Muscle layer of colon (tissue), 2 donors: ENCODE results near the gene GNAS-AS1.

Experiments
- H3K27ac ChIP-seq: one replicate; pipeline ENCODE4 v1.7.0; 2013; ENCODE audit warnings: low read depth, mild to moderate bottlenecking, low read length, moderate library complexity
- H3K27me3 ChIP-seq, 2 donors: one replicate each; pipeline ENCODE4 v1.7.0; 2013; ENCODE audit warnings: low read length in 2 of 2, mild to moderate bottlenecking in 2 of 2; ENCODE audit not compliant: insufficient read depth in 2 of 2, control insufficient read depth in 1 of 2
- H3K36me3 ChIP-seq: one replicate; pipeline ENCODE4 v1.7.0; 2013; ENCODE audit warnings: mild to moderate bottlenecking, low read length; ENCODE audit not compliant: insufficient read depth
- H3K4me1 ChIP-seq: one replicate; pipeline ENCODE4 v1.7.0; 2013; ENCODE audit warnings: mild to moderate bottlenecking, low read length; ENCODE audit not compliant: insufficient read depth
- H3K4me3 ChIP-seq, 2 donors: one replicate each; pipeline ENCODE4 v1.7.0; 2013; ENCODE audit warnings: low read length in 2 of 2, low read depth in 1 of 2, mild to moderate bottlenecking in 1 of 2, moderate library complexity in 1 of 2
- H3K9ac ChIP-seq: one replicate; pipeline ENCODE4 v1.7.0; 2013; ENCODE audit warnings: low read length
- H3K9me3 ChIP-seq: one replicate; pipeline ENCODE4 v1.7.0; 2013; ENCODE audit warnings: mild to moderate bottlenecking, low read length
- donor health status: abdominal sarcoma.
- donor health status: Adenocarcinoma of cecum.

GNAS-AS1 gene

GRCh38 chr20:58892141-58892931 is 41.6 kb upstream of the GNAS-AS1 start:
- no peaks in the 10 kb centered on the region for H3K9me3 ChIP-seq

GRCh38 chr20:58891718-58892140 is 41.0 kb upstream of the GNAS-AS1 start:
- no peaks in the 10 kb centered on the region for H3K27me3 ChIP-seq
- H3K4me1 ChIP-seq = peaks cover 45% of the 10 kb centered on the region

More at GRCh38 chr20:58892141-58892931, 41.6 kb upstream of the GNAS-AS1 start:
- Histone ChIP-seq H3K4me3 (peak overlapping the region; percentile 68 to 73), H3K4me1 (peaks cover 51% of the 10 kb centered on the region), H3K27me3 (no peaks in the 10 kb centered on the region), H3K9ac (peak overlapping the region; percentile 90), H3K36me3 (peaks cover 9% of the 10 kb centered on the region), H3K27ac (peak overlapping the region; percentile 92)

GRCh38 chr20:58891086-58891717 is 40.5 kb upstream of the GNAS-AS1 start:
- peaks cover 39% of the 10 kb centered on the region for H3K4me1 ChIP-seq
- H3K9ac ChIP-seq = no peak overlapping the region
- H3K4me3 ChIP-seq = peak overlapping the region; percentile 62 to 73
- peaks cover 3% of the 10 kb centered on the region for H3K36me3 ChIP-seq
- H3K27me3 ChIP-seq = no peaks in the 10 kb centered on the region
- H3K27ac ChIP-seq = peak overlapping the region; percentile 93
- no peaks in the 10 kb centered on the region for H3K9me3 ChIP-seq

More at GRCh38 chr20:58891718-58892140, 41.0 kb upstream of the GNAS-AS1 start:
- H3K4me3 ChIP-seq = peak overlapping the region; percentile 68 to 73
- H3K9me3 ChIP-seq = no peaks in the 10 kb centered on the region
- H3K36me3 ChIP-seq = peaks cover 8% of the 10 kb centered on the region
- peak overlapping the region; percentile 90 for H3K9ac ChIP-seq
- peak overlapping the region; percentile 92 for H3K27ac ChIP-seq

- peaks cover 33% of the 10 kb centered on the region for H3K4me1 ChIP-seq
- peak overlapping the region; percentile 93 for H3K27ac ChIP-seq
- H3K36me3 ChIP-seq = no peaks in the 10 kb centered on the region
- peak overlapping the region; percentile 61 for H3K9ac ChIP-seq
- peak overlapping the region; percentile 62 to 73 for H3K4me3 ChIP-seq
- H3K9me3 ChIP-seq = no peaks in the 10 kb centered on the region
- H3K27me3 ChIP-seq = no peaks in the 10 kb centered on the region
These were observed 39.9 kb upstream of the GNAS-AS1 start for GRCh38 chr20:58890518-58891085.

GRCh38 chr20:58889798-58890517 is 39.3 kb upstream of the GNAS-AS1 start:
- Histone ChIP-seq H3K27ac (peak overlapping the region; percentile 93), H3K9ac (peak overlapping the region; percentile 61), H3K4me1 (peaks cover 27% of the 10 kb centered on the region), H3K9me3 (no peaks in the 10 kb centered on the region), H3K4me3 (peak overlapping the region; percentile 62 to 73), H3K36me3 (no peaks in the 10 kb centered on the region), H3K27me3 (no peaks in the 10 kb centered on the region)

GRCh38 chr20:58889334-58889760 is 38.6 kb upstream of the GNAS-AS1 start:
- no peaks in the 10 kb centered on the region for H3K36me3 ChIP-seq
- H3K27me3 ChIP-seq = no peaks in the 10 kb centered on the region
- no peaks in the 10 kb centered on the region for H3K9me3 ChIP-seq
- H3K4me1 ChIP-seq = peaks cover 21% of the 10 kb centered on the region
- H3K9ac ChIP-seq = no peak overlapping the region
- H3K4me3 ChIP-seq = peak overlapping the region; percentile 50 to 73
- no peak overlapping the region for H3K27ac ChIP-seq

GRCh38 chr20:58888521-58889333 is 38.0 kb upstream of the GNAS-AS1 start:
- Histone ChIP-seq H3K4me1 (peaks cover 15% of the 10 kb centered on the region), H3K27me3 (no peaks in the 10 kb centered on the region), H3K9ac (peak overlapping the region; percentile 41), H3K9me3 (no peaks in the 10 kb centered on the region), H3K4me3 (peak overlapping the region; percentile 50 to 66), H3K27ac (no peak overlapping the region), H3K36me3 (no peaks in the 10 kb centered on the region)

GRCh38 chr20:58888103-58888502 is 37.4 kb upstream of the GNAS-AS1 start:
- Histone ChIP-seq H3K27ac (no peak overlapping the region), H3K4me3 (peak overlapping the region; percentile 3 to 66), H3K4me1 (peaks cover 8% of the 10 kb centered on the region), H3K27me3 (no peaks in the 10 kb centered on the region), H3K36me3 (no peaks in the 10 kb centered on the region), H3K9ac (peak overlapping the region; percentile 41), H3K9me3 (no peaks in the 10 kb centered on the region)

- Histone ChIP-seq H3K27me3 (no peaks in the 10 kb centered on the region), H3K36me3 (no peaks in the 10 kb centered on the region), H3K9me3 (no peaks in the 10 kb centered on the region), H3K9ac (no peak overlapping the region), H3K4me1 (peaks cover 5% of the 10 kb centered on the region), H3K4me3 (no peak overlapping the region), H3K27ac (no peak overlapping the region)
These were observed 35.8 kb upstream of the GNAS-AS1 start for GRCh38 chr20:58886546-58886945.

GRCh38 chr20:58884966-58885365 is 34.3 kb upstream of the GNAS-AS1 start:
- H3K4me1 ChIP-seq = peaks cover 5% of the 10 kb centered on the region
- no peaks in the 10 kb centered on the region for H3K36me3 ChIP-seq
- no peak overlapping the region for H3K9ac ChIP-seq
- no peak overlapping the region for H3K4me3 ChIP-seq
- H3K27me3 ChIP-seq = no peaks in the 10 kb centered on the region
- H3K27ac ChIP-seq = no peak overlapping the region
- no peaks in the 10 kb centered on the region for H3K9me3 ChIP-seq
